NCI-H2196 treated with DMSO at 0.1 percent for 48 hours (cell line): Measurements from ENCODE around the gene SELENON.
A peak's percentile ranks its signal among the peaks of the same experiment; 100 is the strongest.
"Not testable (repeated sequence)": the region's sequence is repeated elsewhere in the genome, so short reads cannot be mapped to it uniquely, and the experiment has no call there.

Source experiments
- DNase-seq: peaks from one replicate; lab custom pipeline; 2025; ENCODE audit not compliant: unreplicated experiment; lab: John Stamatoyannopoulos, UW

SELENON gene

DNA sequence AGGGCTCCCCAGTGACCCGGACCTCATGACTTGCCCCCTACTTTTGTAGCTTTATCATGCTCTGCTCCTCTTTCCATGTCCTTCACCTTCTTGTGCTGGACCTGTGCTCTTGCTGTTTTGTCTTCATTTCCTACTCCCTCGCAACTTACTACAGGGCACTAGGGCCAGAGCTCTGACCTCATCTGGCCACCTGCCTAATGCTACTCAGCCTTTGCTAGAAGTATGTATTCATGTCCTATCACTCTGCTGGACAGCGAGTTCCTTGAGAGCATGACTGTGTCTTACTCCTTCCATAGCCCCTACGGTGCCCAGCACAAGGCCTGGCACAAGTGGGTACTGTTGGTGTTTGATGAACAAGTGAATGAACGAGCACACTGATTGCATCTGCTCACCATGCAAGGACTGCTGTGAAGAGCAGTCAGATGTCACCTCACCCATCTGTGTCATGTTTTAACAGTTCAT lies 21.7 kb downstream of the SELENON start:
- peak; percentile 25 for DNase-seq

DNA sequence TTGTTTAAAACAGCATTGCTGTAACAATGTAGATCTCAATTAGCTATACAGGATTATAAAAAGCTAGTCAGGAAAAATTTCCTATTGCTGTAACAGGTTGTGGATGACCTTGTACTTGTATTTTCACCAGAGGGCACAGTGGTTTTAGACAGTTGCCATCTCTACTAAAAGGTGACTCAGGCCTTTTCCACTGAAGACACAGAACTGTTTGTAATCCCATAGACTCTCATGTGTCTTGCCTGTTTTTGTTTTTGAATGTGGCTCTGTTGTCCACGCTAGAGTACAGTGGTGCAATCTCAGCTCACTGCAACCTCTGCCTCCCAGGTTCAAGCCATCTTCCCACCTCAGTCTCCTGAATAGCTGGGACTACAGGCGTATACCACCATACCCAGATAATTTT lies 25.6 kb downstream of the SELENON start:
- DNase-seq: no peak

DNA sequence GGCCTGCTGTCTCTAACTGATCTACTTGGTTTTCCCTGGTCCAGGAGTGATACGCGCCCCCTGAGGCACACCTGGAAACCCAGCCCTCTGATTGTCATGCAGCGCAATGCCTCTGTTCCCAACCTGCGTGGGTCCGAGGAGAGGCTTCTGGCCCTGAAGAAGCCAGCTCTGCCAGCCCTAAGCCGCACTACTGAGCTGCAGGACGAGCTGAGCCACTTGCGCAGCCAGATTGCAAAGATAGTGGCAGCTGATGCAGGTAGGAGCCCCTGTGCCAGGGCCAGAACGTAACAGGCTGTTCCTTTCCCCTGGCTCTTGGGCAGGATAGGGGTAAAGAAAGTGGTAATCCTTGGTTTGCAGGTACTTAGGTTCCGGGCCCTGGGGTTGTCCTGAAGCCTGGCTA lies 26.6 kb downstream of the SELENON start:
- DNase-seq: no peak

DNA sequence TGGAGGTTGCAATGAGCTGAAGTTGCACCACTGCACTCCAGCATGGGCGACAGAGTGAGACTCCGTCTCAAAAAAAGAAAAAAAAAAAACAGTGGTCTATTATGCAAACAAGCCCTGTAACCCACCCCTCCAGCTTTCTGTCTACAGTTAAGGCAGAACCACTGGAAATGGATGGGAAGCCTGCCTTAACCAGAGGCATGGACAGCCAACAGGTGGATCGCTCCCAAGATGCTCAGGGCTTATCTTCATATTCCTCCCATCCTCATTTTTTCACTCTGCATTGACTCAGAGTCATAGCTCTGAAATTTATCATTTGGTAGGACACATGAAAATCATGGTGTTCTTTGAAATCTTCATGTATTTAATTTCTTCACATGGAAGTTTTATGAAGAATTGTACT lies 28.5 kb downstream of the SELENON start:
- no peak for DNase-seq

DNA sequence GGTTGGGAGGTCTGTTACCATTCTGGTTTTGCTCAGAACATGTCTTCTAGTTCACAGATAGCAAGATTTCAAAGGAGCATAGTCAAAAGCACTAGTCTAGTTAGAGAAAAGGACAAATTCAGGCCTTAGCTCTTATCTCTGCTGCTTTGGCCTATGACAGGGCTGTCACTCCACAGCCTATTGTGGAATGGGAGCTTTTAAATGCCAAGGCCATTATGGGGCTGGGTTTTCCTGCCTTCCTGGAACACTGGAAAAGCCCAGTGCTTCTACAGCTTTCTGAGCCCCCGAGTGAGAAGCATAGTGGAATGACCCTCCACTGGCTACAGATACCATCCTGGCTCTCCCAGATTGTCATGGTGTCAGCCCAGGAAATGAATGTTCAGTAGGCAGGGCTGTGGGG lies 29.1 kb downstream of the SELENON start:
- DNase-seq: no peak

DNA sequence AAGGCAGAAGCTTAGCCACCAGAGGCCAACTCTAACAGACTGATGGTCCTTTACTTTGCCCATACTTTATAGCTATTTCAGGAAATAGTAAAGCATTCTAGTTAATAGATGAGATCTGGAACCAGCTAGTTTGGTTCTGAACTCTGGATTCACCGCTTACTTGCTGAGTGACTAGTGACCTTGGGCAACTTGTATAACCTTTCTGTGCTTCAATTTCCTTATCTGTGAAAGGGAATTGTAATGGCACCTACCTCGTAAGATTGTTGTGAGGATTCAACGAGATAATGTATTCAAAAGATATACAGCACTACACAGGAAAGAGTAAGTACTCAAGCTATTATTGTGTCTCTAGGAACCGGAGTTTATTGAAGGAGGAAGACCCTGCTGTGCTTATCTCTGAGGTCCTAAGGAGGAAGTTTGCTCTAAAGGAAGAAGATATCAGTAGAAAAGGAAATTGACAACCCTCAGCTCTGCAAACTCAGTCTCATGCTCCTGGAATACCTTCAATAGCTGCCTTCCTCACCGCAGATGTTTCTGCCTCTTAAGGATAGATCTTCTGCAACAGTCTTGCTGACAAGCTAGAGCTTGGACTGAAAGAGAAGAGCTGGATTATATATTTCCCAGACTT lies 31.7 kb downstream of the SELENON start:
- DNase-seq: no peak

DNA sequence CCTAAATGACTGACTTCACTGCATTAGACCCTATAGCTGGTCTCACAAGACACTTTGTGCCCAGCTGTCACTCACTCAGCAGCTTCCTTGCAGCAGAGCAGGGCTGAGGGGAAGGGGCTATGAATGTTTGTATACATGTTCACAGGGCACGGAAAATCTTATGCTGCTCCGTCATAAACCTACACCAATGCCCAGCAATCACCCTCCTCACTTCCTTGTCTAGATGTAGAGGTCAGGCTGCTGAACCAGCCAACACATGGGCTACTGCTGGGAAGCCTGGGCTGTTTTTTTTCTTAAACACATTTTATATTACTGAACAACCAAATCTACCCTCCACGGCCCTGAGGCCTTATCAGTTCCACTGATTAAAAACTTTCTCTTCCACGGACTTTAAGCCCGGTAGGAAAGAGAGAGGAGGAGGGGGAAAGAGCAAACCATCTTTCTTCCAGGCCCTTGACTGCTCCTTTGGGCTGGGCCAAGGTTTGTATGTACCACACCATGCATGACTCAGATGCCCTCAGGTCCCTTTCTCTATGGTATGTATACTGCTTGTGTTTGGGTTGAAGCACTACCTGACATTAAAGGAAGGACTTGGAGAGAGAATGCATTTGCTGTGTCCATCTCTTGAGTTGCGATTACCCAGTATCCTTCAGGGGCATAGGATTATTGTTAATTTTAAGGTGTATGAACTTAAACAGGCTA lies 32.5 kb downstream of the SELENON start:
- no peak for DNase-seq

DNA sequence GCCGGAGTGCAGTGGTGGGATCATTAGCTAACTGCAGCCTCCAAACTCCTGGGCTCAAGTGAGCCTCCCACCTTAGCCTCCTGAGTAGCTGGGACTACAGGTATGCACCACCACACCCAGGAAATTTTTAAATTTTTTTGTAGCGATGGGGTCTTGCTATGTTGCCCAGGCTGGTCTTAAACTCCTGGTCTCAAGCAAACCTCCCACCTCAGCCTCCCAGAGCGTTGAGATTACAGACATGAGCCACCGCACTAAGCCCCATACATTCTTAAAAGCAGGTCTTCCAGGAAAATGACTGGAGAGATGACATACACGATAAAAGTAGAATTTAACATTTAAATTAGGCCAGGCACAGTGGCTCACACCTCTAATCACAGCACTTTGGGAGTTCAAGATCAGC lies 33.2 kb downstream of the SELENON start:
- no peak for DNase-seq

DNA sequence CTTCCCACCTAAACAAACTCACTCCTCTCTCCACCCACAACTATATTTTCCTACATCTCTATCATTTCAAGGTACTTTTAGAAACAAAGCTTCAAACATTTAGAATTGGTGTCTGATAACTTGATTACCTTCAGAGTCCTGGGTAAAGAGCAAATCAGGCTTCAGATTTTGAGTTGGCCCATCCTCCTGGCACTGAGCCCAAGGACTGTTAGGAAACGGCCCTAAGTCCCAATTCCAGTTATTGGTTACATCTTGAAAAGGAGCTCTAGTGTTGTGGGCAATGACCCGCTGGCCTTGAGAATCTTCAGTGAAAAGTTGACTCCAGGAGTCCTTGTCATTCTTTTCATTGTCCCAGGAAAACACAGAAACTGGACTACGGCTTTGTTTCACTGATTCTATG lies 34.9 kb downstream of the SELENON start:
- DNase-seq: no peak

DNA sequence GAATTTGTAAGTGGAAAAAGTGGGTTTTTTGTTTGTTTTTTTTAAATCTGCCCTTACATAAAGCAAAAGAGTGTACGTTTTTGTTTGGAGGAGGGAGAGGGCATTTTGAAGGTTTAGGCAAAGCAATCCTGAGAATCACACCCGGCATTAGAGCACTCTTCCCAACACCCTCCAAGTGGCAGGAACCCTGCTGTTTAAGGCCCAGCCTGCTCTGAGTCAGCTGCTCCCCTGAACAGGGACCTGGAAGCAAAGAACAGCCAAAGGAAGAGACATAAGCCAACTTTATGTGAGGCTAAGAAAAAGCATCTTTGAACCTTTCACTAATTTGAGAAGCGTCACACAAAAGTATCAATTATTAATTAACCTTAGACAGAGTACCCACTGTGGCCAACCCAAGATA lies 36.7 kb downstream of the SELENON start:
- no peak for DNase-seq

DNA sequence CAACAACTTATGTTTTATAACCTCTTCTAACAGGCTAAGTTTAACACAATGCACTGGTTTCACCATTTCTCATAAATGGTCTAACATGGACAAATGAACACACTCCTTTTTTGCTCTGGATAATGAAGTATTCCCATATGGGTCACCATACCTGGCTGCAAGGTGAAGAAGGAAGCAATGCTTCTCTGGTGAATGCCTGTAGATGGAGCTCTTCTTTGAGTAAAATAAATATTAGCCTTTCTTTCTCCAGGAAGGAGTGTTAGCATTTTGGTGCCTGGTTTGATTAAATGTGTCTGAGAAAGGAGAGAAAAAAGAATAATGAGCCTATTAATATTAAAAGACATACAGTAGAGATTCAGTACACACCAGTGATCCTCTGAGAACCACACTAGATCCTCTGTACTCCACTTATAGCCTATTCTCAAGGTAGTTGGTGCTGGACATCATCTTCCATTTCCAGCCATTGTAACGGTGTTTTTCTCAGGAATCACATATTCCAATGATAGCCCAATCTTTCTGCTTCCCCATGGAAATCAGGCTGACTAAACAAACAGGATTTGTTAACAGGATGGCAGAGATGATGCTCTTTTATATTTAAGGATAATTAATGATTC lies 37.4 kb downstream of the SELENON start:
- DNase-seq: peak; percentile 14

DNA sequence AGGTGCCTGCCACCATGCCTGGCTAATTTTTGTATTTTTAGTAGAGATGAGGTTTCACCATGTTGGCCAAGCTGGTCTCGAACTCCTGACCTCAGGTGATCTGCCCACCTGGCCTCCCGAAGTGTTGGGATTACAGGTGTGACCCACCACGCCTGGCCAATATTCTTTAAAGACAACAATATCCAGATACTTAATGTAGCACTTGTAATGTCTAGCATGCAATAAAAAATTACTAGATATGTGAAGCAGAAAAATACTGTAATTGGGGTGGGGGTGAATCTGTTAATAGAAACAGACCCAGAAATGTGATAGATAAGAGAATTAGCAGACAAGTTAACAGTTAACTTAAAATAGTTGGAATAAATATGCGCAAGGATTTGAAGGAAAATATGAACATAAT lies 39.8 kb downstream of the SELENON start:
- not testable (repeated sequence) for DNase-seq

DNA sequence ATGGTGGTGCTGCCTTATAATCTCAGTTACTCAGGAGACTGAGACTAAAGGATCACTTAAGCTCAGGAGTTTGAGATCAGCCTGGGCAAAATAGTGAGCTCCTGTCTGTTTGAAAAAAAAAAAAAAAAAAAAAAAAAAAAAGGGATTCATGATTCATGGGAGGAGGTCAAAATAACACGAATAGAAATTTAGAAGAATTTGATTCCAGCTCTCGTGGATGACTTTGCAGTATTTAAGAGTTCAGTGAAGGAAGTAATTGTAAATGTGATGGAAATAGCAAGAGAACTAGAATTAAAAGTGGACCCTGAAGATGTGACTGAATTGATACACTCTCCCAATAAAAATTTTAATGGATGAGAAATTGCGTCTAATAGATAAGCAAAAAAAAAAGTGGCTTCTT lies 43.5 kb downstream of the SELENON start:
- no peak for DNase-seq

DNA sequence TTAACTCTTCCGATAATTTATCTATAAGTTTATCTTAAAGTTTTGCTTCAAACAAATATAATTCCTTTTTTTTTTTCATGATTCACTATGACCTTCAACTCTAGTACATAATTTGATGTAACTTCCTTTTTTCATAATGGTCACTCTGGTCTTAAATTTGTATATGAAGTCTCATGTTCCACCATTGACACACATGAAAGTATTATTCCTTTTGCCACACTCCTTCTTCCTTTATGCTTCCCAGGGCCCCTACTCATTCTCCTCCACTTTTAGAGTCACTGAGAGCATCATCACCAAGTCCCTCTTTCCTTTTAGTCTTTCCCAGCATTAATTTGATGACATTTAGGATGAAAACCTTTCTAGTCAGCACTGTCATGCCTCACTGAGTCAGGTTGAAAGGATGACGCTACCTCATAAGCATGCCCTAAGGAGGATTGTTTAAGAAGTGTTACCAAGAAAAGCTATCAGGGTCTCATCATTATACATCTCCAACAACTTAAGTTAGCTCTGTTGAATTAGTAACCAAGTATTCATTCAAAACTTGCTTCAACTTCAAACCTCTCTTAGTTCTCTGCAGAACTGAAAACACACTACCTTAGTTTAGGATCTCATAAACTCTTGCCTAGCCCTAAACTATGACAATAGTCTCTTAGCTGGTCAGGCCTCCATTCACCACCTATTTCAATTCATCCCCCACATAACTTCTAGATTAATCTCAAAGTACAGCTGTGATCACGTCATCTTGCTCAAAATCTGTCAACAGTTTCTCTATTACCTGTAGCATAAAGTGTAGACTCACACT lies 44.7 kb downstream of the SELENON start:
- DNase-seq: no peak

DNA sequence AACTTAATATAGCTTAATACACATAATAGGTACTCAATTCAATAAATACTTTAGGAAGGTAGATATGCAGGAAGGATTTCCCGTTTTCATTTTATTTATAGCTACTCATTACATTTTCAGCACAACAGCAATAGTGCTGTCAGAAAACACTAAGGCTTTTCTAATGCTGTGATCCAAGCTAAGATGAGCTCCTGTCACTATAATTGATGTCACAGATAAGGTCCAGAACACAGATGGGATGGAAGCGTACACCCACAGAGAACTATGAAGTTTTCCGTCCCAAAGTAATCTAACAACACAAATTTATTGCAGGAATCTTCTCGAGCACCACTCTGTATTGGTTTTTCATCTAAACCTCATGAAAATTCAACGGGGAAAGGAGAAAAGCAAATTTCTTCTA lies 45.7 kb downstream of the SELENON start:
- no peak for DNase-seq

DNA sequence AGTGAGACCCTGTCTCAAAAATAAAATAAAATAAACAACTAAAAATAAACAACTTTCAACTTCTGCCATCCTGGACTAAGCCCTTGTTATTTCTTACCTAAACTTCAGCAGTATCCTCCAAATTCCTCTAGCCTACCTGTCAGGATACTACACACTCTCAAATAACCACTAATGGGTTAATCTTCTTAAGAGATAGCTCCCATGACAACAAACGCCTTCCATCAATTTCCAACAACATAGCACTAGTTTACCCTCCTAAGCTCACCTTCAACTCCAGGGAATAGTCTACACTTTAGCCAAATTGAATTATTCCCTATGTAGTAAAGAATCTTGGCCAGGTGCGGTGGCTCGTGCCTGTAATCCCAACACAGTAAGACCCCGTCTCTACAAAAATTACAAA lies 47.9 kb downstream of the SELENON start:
- DNase-seq: no peak

DNA sequence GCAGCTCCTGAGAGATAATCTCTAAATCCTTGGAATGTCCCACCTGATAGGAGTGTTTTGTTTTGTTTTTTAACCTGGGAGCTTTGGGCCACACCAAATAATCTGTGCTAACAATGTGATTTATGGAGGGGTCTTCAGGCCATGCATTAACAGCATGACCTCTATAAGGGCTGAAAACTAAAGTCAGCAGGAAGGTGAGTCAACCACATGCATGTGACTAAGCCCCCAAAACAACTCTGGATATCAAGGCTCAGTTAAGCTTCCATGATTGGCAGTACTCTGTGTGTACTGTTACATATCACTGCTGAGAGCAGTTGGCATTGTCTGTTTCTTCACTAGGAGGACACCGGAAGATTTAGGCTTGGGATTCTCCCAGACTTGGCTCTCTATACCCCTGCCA lies 48.5 kb downstream of the SELENON start:
- no peak for DNase-seq

DNA sequence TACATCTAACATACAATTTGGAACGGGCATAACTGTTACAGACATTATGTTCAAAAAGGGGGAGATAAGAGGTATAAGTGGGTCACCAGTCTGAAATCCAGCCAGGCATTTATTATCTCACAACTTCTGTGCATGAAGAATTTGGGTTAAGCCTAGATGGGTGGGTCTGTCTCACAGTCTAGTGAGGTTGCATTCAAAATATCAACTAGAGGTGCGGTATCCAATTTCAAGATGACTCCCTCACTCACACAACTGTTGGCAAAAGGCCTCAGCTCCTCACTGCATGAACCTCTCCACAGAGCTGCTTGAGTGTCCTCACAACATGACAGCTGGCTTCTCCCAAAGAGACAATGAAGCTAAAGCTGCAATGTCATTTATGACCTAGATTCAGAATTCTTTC lies 54.6 kb downstream of the SELENON start:
- peak; percentile 47 for DNase-seq

DNA sequence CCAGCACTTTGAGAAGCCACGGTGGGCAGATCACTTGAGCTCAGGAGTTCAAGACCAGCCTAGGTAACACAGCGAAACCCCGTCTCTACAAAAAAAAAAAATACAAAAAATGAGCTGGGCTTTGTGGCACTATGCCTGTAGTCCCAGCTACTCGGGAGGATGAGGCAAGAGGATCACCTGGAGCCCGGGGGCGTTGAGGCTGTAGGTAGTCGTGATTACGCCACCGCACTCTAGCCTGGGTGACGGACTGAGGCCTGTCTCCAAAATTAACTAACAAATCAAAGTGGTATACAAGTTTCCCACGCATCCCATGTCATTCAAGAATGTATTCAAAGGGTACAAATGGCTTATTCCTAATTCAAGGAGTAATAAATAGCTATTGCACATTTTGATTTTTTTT lies 56.9 kb downstream of the SELENON start:
- no peak for DNase-seq

DNA sequence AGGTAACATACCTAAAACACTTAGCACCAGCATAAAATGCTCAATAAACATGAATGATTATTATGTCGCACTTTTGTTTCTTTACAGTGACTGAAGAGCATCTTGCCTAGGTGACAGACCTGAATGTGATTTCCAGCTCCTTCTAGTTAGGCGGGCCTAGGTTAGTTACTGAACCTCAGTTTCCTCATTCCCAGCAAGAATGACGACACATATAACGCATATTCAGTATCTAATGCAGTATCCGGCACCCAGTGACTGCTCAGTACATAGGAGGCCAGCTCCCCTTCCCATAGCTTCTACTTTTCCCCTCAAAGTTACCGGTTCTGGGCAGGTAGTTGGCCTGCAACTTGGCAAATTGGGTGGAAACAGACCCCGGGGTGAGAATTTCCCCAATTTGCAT lies 58.5 kb downstream of the SELENON start:
- DNase-seq: no peak

DNA sequence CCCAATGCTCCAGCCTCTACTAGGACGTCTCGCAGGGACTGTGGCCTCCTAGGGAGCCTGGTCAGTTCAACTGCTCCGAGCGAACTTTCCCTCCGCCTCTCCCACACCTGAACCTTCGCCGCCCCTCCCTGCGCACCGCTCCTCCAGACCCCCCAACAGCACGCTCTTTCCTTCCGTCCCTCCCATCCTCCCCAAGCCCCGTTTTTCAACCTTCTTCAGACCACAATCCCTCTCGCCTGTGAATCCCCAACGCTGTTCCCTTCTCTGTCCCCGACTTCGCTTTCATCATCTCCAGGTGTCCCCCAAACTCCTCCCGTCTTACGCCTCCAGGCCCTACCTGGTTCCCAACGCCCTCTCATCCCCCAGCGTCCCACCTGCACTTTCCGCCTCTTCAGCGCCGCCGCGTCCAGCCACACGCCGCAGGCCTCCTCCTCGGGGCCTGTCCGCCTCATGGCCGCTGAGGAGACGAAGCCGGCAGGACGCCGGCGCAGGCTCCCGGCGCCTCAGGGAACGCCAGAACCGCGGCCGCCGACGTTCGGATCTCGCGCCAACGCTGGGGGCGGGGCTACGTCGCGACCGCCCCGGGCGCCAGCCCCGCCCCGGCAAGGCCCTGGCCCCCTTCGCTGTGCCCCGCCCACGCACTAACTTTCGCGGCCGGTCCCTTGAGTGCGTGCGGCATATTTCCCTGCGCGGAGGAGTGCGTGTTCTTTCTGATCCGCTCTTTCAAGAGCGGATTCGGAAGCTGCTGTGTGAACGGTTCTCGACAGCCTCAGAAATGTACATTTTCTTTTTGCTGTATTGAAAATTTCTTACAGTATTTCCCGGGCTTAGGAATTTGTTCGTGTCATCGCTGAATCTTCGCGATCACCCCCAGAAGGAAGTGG lies 59.2 kb downstream of the SELENON start, which contains the start of gene AUNIP:
Gene AUNIP (minus strand): TSS at position 552 of the 884 bp plus-strand sequence. CDS start 100 bp downstream, at position 452.
- DNase-seq: peak; percentile 77
